Measurements from ENCODE around the gene SRSF1.
"Not testable (repeated sequence)": the region's sequence is repeated elsewhere in the genome, so short reads cannot be mapped to it uniquely, and the experiment has no call there.

SRSF1 gene

GRCh38 chr17:57982452-57983170, 24.4 kb downstream of the SRSF1 start:
- TF ChIP-seq CTCF (IDR thresholded peaks at IDR 0.05; ENCODE audit: insufficient read depth, missing control alignments) = no peak
- FAIRE-seq (peak; percentile 79), DNase-seq (ENCODE audit: insufficient read length, low spot score) (no peak)

- DNase-seq (ENCODE audit: insufficient read length, low spot score) = no peak
- no peak for TF ChIP-seq CTCF (IDR thresholded peaks at IDR 0.05; ENCODE audit: insufficient read depth, missing control alignments)
- FAIRE-seq = no peak
These were observed 26.5 kb downstream of the SRSF1 start for GRCh38 chr17:57980522-57980921.

GRCh38 chr17:57979076-57979475, 28.0 kb downstream of the SRSF1 start:
- no peak for TF ChIP-seq CTCF (IDR thresholded peaks at IDR 0.05; ENCODE audit: insufficient read depth, missing control alignments)
- no peak for FAIRE-seq
- no peak for DNase-seq (ENCODE audit: insufficient read length, low spot score)

GRCh38 chr17:57976594-57976993, 30.5 kb downstream of the SRSF1 start:
- no peak for TF ChIP-seq CTCF (IDR thresholded peaks at IDR 0.05; ENCODE audit: insufficient read depth, missing control alignments)
- FAIRE-seq (no peak), DNase-seq (ENCODE audit: insufficient read length, low spot score) (no peak)

GRCh38 chr17:57975044-57975443, 32.0 kb downstream of the SRSF1 start:
- DNase-seq (ENCODE audit: insufficient read length, low spot score) = no peak
- TF ChIP-seq CTCF (IDR thresholded peaks at IDR 0.05; ENCODE audit: insufficient read depth, missing control alignments) = no peak
- FAIRE-seq = no peak

- not testable (repeated sequence) for DNase-seq (ENCODE audit: insufficient read length, low spot score); FAIRE-seq
These were observed 32.8 kb downstream of the SRSF1 start for GRCh38 chr17:57974053-57974824.

GRCh38 chr17:57972151-57972550, 34.9 kb downstream of the SRSF1 start:
- FAIRE-seq (no peak), DNase-seq (ENCODE audit: insufficient read length, low spot score) (no peak)
- TF ChIP-seq CTCF (IDR thresholded peaks at IDR 0.05; ENCODE audit: insufficient read depth, missing control alignments) = no peak
